MM.1S (cell line): ENCODE data around the gene FAM110A.

Experiments
- DNase-seq: peaks from one replicate; pipeline ENCODE4 v3.0.0-alpha.2; 2015
- H2AFZ ChIP-seq: fragments of 300-600 bp; sonication (generic); 2 replicates; pipeline ENCODE4 v1.6.0; 2016; ENCODE audit warnings: antibody characterized with exemption, low read length
- H3F3A ChIP-seq: fragments of 300-600 bp; sonication (generic); 2 replicates; pipeline ENCODE4 v1.6.1; 2016; ENCODE audit warnings: mild to moderate bottlenecking, antibody characterized with exemption, low read length, moderate library complexity, mixed read lengths; ENCODE audit not compliant: insufficient read depth
- H3K27ac ChIP-seq: fragments of 300-600 bp; sonication (generic); 2 replicates; pipeline ENCODE4 v1.5.1; 2016; ENCODE audit warnings: mild to moderate bottlenecking, low read length
- H3K27me3 ChIP-seq: fragments of 300-600 bp; sonication (generic); replicated peaks from 2 replicates; pipeline ENCODE4 v1.6.0; 2016; ENCODE audit warnings: low read length; ENCODE audit not compliant: insufficient read depth
- H3K36me3 ChIP-seq: fragments of 300-600 bp; sonication (generic); replicated peaks from 2 replicates; pipeline ENCODE4 v1.6.1; 2016; ENCODE audit warnings: mild to moderate bottlenecking, low read length, mixed read lengths; ENCODE audit not compliant: insufficient read depth
- H3K4me1 ChIP-seq: fragments of 300-600 bp; sonication (generic); 2 replicates; pipeline ENCODE4 v1.6.1; 2016; ENCODE audit warnings: low read length, mixed read lengths
- H3K4me2 ChIP-seq: fragments of 300-600 bp; sonication (generic); 2 replicates; pipeline ENCODE4 v1.6.0; 2016; ENCODE audit warnings: low read depth, low read length
- H3K4me3 ChIP-seq: fragments of 300-600 bp; sonication (generic); 2 replicates; pipeline ENCODE4 v1.5.1; 2016; ENCODE audit warnings: low read length, mixed read lengths
- H3K79me2 ChIP-seq: fragments of 300-600 bp; sonication (generic); 2 replicates; pipeline ENCODE4 v1.6.1; 2016; ENCODE audit warnings: mixed run types, low read length, mixed read lengths
- H3K9ac ChIP-seq: fragments of 300-600 bp; sonication (generic); 2 replicates; pipeline ENCODE4 v1.6.1; 2016; ENCODE audit warnings: low read length, mixed read lengths
- H3K9me2 ChIP-seq: fragments of 300-600 bp; sonication (generic); replicated peaks from 2 replicates; pipeline ENCODE4 v1.6.1; 2016; ENCODE audit warnings: mild to moderate bottlenecking, low read length, mixed read lengths; ENCODE audit not compliant: insufficient read depth
- H3K9me3 ChIP-seq: fragments of 300-600 bp; sonication (generic); replicated peaks from 2 replicates; pipeline ENCODE4 v1.6.1; 2016; ENCODE audit warnings: mild to moderate bottlenecking, low read length, mixed read lengths; ENCODE audit not compliant: insufficient read depth
- H4K20me1 ChIP-seq: fragments of 300-600 bp; sonication (generic); 2 replicates; pipeline ENCODE4 v1.6.1; 2016; ENCODE audit warnings: mild to moderate bottlenecking, low read length, moderate library complexity, mixed read lengths; ENCODE audit not compliant: insufficient read depth
- EZH2 ChIP-seq: fragments of 300-600 bp; sonication (generic); optimal IDR thresholded peaks from 2 replicates; pipeline ENCODE3; 2017; ENCODE audit warnings: low read depth, mild to moderate bottlenecking, antibody characterized with exemption, low read length, mixed read lengths
- EZH2phosphoT487 ChIP-seq: fragments of 300-600 bp; sonication (generic); IDR thresholded peaks from 2 replicates; pipeline ENCODE4 v1.6.1; 2018; ENCODE audit warnings: antibody characterized with exemption, low read length
- TF ChIP-seq, protein P1 (sequence below): fragments of 300-600 bp; sonication (generic); IDR thresholded peaks from 2 replicates; pipeline ENCODE4 v1.5.1; 2016; ENCODE audit warnings: antibody characterized with exemption, low read length, mixed read lengths

The FAM110A gene

DNA sequence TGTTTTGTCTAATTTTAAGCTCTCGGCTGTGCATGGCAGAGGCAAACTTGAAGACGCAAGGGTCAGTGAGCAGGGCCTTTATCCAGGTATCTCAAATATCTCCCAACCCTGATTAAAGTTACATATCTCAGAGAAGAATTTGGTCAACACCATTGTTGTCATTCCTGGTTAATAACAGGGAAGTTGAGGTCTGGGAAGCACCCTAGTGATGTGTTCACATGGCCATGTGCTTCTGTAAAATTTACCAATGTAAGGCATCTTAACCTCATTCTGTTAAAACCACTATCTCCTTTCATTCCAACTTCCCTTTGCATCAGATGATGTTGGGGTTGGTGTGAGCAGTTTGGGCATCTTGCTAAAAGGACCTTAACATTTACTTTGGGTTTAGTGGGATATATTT, 4.0 kb upstream of the FAM110A start:
- Histone ChIP-seq H2AFZ (peak overlapping the region; percentile 59), H3K4me2 (peak overlapping the region; percentile 53), H3K79me2 (peaks cover 9% of the 10 kb centered on the region), H3F3A (peaks cover 14% of the 10 kb centered on the region), H3K9me2 (no peaks in the 10 kb centered on the region), H3K27me3 (no peaks in the 10 kb centered on the region), H4K20me1 (no peaks in the 10 kb centered on the region), H3K9me3 (no peaks in the 10 kb centered on the region), H3K4me1 (peaks cover 13% of the 10 kb centered on the region), H3K4me3 (no peak overlapping the region), H3K36me3 (no peaks in the 10 kb centered on the region), H3K9ac (peak overlapping the region; percentile 14; the same call in 1 of the 2 replicates), H3K27ac (peak overlapping the region; percentile 79)
- no peak for DNase-seq
- no peak for TF ChIP-seq EZH2phosphoT487
- TF ChIP-seq EZH2, result no peak
- TF ChIP-seq, protein P1, sequence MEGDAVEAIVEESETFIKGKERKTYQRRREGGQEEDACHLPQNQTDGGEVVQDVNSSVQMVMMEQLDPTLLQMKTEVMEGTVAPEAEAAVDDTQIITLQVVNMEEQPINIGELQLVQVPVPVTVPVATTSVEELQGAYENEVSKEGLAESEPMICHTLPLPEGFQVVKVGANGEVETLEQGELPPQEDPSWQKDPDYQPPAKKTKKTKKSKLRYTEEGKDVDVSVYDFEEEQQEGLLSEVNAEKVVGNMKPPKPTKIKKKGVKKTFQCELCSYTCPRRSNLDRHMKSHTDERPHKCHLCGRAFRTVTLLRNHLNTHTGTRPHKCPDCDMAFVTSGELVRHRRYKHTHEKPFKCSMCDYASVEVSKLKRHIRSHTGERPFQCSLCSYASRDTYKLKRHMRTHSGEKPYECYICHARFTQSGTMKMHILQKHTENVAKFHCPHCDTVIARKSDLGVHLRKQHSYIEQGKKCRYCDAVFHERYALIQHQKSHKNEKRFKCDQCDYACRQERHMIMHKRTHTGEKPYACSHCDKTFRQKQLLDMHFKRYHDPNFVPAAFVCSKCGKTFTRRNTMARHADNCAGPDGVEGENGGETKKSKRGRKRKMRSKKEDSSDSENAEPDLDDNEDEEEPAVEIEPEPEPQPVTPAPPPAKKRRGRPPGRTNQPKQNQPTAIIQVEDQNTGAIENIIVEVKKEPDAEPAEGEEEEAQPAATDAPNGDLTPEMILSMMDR, result no peak

DNA sequence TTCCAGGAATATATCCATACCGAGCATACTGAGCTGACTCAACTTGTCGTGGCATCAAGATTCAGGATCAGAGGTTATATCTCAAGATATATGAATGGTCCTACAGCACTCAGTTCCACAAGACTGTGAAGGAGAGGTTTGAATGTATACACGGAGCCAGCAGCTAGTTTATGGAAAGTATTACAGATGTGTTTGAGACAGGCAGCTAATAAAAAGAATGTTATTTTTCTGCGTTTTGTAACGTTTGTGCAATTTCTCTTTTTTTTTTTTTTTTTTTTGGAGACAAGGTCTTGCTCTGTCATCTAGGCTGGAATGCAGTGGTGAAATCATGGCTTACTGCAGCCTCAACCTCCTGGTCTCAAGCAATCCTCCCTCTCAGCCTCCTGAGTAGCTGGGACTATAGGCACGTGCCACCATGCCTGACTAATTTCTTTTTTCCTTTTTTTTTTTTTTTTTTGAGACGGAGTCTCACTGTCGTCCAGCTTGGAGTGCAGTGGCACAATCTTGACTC, 3.4 kb upstream of the FAM110A start:
- H4K20me1 ChIP-seq, result no peaks in the 10 kb centered on the region
- no peak for DNase-seq
- no peak overlapping the region for H3K4me3 ChIP-seq
- H3K4me2 ChIP-seq, result peak overlapping the region; percentile 53; the same call in 1 of the 2 replicates
- no peak overlapping the region for H3K9ac ChIP-seq
- no peaks in the 10 kb centered on the region for H3K36me3 ChIP-seq
- TF ChIP-seq EZH2 (no peak), EZH2phosphoT487 (no peak)
- TF ChIP-seq, protein P1, result no peak
- H3K79me2 ChIP-seq, result peaks cover 13% of the 10 kb centered on the region
- peak overlapping the region; percentile 79; the same call in 1 of the 2 replicates for H3K27ac ChIP-seq
- H3K4me1 ChIP-seq, result peaks cover 16% of the 10 kb centered on the region
- peaks cover 14% of the 10 kb centered on the region for H3F3A ChIP-seq
- peak overlapping the region; percentile 59; the same call in 1 of the 2 replicates for H2AFZ ChIP-seq
- no peaks in the 10 kb centered on the region for H3K9me2 ChIP-seq
- H3K27me3 ChIP-seq, result no peaks in the 10 kb centered on the region
- no peaks in the 10 kb centered on the region for H3K9me3 ChIP-seq

DNA sequence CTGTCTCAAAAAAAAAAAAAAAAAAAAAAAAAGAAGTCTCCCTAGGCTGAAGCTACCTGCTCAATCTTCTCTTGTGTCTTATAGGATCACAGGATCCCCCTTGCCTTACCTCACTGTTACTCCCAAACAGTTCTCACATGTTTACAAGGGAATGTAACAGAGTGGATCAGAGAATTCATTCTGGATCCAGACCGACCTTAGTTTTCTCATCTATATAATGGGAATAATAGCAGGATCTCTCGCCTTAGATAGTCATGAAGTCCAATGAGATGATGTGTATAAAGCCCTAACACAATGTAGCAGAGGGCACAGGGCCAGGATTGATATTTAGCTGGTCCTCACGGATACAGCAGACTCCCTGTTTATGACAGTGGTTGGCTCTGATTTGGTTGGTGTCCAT, 2.3 kb upstream of the FAM110A start:
- no peak overlapping the region for H3K9ac ChIP-seq
- H3K27me3 ChIP-seq, result no peaks in the 10 kb centered on the region
- peaks cover 22% of the 10 kb centered on the region for H3K79me2 ChIP-seq
- peaks cover 14% of the 10 kb centered on the region for H3F3A ChIP-seq
- H3K9me2 ChIP-seq, result no peaks in the 10 kb centered on the region
- no peaks in the 10 kb centered on the region for H3K36me3 ChIP-seq
- peaks cover 24% of the 10 kb centered on the region for H3K4me1 ChIP-seq
- no peaks in the 10 kb centered on the region for H3K9me3 ChIP-seq
- H3K4me2 ChIP-seq, result no peak overlapping the region
- H3K27ac ChIP-seq, result no peak overlapping the region
- H4K20me1 ChIP-seq, result no peaks in the 10 kb centered on the region
- no peak overlapping the region for H3K4me3 ChIP-seq
- TF ChIP-seq EZH2phosphoT487 (no peak), EZH2 (no peak)
- TF ChIP-seq, protein P1, result no peak
- no peak for DNase-seq
- no peak overlapping the region for H2AFZ ChIP-seq
